HG02763 (cell line): ENCODE measurements around the gene SSR2.
"Not testable (repeated sequence)": the region's sequence is repeated elsewhere in the genome, so short reads cannot be mapped to it uniquely, and the experiment has no call there.

ENCODE experiments used
- ATAC-seq: cut with Tn5 transposase; IDR thresholded peaks from one replicate; pipeline ENCODE4 v1.9.1; 2021; ENCODE audit warnings: mild to moderate bottlenecking, moderate library complexity; ENCODE audit not compliant: unreplicated experiment

Gene SSR2

DNA sequence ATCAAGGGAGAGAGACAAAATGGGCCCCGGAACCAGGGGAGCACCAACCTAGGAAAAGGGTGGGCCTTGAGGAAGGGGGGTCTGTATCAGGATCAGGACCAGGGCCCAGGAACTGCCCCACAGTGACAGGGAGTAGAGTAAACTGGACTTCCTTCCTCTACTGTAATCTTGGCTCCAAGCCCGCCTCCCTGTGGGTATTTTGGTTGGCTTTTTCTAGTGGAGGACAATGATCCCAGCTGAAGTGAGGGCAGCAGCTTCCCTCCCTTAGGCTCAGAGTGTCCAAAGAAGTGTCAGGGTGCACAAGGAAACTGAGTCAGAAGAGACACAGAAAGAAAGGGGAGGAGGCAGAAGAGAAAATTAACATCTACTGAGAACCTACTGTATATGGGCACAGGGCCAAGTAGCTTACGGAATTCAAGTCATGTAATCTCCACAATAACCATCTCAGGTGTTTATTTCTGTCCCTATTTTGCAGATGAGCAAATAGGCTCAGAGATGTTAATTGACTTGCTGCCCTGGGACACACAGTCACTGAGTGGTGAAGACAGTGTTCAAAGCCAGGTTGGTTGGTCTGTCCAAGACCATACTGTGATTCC lies 28.0 kb upstream of the SSR2 start:
- ATAC-seq = no peak

DNA sequence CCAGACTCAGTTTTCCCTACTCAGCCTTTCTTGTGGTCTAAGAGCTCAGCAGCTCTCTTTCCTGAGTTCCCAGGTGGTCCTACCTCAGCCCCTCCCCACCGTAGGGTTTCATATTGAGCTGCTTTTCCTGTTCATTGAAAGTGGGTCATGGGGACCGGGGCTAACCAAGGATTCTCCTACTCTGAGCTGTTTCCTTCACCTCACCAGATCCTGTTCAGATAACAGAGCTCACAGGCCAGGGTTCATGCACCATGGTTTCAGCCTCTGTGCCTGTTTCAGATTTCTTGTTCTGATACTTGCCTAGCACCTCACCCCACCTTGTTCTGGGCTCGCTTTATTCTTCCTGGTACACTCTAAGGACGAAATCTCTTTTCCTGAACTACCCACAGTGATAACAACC lies 24.3 kb upstream of the SSR2 start:
- ATAC-seq = no peak

DNA sequence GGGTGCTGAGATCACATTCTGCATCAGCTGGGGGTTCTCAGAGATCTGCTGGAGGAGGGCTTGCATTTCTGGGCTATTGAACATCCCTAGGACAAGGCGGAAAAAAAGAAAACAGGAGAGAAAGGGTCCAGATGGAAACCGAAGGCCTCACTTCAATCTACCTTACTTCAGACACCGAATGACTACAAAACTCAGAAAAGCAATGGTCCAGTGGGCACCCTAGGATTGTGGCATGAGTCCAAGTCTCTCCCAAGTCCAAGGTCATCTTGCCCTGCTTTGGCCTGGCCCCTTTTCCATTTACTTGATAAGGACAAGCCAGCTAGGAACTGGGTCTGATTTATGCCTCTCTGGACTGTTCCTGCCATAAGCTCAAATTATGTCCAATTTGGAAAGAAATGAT lies 22.1 kb upstream of the SSR2 start:
- no peak for ATAC-seq

DNA sequence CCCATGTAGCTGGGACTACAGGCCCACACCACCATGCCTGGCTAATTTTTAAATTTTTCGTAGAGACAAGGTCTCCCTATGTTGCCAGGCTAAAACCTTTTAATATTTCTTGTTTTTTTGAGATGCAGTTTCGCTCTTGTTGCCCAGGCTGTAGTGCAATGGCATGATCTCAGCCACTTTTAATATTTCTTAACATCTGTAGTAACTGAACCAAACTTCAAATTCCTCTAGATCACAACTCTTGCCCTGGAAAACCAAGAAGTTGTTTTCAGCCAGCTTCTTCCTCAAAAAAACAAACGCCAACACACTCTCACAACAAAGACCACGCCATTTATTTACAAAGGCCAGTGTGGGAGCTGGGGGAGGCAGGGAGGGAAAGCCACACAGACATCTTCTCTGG lies 14.2 kb upstream of the SSR2 start:
- not testable (repeated sequence) for ATAC-seq

DNA sequence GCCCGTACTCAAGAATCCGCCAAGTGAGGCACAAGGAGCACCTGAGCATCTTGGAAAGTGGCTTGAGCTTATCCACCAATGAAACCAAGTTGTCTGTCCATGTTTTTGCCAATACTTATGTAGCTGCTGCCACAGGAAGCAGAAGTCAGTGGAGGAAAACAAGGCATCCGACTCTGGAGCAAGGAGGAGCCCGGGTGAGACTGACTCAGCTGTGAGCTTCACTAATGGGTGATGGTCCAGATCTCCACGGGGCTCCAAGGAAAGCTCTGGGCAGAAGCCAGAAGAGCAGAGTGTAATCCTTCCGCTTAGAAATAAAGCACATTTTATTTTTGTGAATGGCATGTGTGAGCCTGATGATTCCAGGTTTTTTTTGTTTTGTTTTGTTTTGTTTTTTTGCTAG lies 12.3 kb upstream of the SSR2 start:
- ATAC-seq = no peak

DNA sequence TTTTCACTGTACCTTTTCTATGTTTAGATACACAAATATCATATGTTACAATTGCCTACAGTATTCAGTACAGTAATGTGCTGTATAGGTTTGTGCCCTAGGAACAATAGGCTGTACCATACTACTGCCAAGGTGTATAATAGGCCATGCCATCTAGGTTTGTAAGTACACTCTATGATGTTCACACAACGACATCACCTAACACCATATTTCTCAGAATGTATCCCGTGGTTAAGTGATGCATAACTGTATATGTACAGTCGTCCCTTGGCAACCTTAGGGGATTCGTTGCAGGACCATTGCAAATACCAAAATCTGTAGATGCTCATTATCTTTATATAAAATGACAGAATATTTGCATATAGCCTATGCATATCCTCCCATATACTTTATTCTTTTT lies 5.8 kb upstream of the SSR2 start:
- no peak for ATAC-seq

DNA sequence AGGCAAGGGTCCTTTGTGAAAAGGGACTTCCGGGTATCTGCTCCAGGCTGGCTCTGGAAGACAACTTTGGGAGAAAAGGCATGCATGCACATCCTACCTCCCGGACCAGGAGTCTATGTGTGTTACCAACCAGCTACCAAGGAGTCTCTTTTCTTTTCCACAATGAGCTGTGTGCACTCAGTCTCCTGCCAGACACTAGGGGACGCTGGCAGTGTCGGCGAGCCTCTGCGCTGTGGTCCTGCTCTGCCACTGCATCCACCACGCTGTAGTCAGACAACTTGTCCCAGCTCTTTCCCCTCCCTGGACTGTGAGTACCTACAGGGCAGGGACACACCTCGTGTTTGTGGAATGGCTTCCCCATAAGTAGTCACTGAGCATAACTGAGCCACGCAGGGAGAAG lies 5.1 kb upstream of the SSR2 start:
- ATAC-seq = no peak

DNA sequence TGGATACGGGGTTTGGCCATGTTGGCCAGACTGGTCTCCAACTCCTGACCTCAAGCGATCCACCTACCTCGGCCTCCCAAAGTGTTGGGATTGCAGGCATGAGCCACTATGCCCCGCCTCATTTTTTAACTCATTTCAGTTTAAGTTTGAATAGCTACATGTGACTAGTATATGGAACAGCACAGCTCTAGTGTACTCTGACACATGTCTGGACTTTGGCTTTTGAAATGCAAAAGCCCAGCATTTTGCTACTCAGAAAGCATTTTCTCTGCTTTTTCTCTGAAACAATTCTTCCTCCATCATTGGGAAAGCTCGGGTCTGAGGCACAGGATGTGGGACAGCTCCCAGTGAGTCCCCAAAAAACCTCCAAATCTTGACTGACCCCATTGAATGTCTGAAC lies 4.0 kb upstream of the SSR2 start:
- ATAC-seq = no peak

DNA sequence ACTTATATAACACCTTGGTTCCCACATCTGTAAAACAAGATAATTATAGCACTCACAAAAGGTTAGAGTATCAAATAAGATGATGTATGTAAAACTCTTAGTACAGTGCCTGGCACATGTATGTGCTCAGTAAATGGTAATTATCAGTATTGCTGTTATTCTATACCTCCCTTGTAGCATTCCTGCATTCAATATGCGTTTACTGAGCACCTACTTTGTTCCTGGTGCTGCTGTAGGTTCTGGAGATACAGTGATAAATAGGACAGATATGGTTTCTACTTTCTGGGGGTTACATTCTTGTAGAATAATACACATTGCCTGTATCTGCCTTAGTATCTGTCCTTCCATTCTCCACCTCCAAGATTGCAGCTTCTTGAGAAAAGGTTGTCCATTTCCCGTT lies 1.2 kb upstream of the SSR2 start:
- ATAC-seq = no peak

DNA sequence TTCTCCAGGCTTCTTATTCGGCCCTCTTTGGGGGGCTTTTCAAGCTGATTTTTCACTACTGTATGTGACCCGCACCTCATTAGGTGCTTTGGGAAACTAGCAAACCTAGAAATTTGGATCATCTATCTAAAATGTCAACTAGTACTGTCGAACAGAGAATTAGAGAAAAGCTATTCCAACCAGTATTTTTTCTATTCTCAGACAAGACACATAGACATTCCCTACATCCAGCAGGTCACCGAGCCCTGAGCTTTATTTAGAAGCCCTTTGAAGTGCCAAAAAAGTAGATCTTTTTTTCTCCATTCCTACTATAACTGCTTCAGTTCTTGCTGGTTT lies 310 bp upstream of the SSR2 start:
- ATAC-seq = no peak

DNA sequence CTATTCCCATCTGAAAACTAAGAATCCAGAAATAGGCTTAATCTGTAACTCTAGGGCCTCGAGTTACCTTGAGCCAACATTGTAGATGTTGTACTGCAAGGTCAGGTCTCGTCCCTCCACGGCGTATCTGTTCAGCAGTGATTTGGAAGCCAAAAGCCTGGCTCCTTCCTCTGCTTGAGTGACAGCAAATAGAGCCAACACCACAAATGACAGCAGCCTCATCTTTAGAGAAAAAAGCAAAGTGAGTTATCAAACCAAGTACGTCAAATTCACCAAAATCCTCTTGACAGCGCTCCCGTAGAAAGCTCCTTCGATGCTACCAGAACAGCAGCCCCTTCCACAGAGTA lies 832 bp downstream of the SSR2 start:
- ATAC-seq = no peak

DNA sequence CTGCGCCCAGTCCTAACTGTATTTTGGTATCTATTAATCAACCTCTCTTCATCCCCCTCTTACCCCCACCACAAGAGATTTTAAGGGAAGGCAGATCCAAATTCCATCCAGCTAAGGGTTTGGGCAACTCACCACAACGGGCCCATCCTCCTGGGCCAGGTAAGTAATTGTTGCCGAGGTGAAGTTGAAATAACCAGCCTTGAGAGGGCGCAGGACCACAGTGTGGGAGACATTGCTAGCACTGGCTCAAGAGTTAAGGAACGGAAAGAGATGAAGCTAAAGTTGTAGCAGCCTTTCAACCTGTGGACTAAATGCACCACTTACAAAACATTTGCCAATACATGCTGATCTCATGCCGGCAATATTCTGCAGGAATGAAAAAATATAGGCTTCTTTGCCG lies 5.9 kb downstream of the SSR2 start:
- ATAC-seq = no peak

DNA sequence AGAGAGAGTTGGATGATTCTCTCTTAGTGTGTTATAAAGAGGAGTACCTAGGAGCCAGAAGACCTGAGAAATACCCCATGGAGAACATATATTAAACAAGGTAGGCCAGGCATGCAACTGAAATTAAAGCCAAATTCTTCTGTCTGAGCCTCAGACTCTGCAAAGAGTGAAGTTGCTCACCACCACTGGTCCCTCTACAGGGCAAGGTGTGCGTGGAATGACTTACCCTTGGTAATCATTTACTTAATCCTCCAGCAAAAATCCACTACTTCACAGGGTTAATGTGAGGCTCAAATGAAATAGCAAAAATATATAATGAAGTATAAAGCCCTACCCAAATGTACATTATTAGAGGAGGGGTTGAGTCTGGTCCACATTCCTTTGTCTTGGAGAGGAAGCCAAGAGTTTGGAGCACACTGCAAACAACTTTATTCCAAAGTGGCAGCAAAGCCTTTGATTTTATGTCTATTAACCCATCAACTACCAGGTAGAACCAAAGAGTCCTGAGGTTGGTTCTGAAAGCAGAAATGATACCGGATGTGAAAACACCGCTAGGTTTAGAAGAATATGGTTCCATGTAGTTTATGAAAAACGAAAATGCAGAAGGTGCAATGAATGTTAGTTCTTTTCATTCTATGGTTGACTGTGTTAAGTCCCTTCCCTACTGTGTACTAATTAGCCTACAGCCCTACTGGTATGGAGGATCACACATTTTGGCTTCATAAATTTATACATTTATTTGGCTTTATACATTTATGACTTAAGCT lies 8.5 kb downstream of the SSR2 start:
- peak; percentile 69 for ATAC-seq

DNA sequence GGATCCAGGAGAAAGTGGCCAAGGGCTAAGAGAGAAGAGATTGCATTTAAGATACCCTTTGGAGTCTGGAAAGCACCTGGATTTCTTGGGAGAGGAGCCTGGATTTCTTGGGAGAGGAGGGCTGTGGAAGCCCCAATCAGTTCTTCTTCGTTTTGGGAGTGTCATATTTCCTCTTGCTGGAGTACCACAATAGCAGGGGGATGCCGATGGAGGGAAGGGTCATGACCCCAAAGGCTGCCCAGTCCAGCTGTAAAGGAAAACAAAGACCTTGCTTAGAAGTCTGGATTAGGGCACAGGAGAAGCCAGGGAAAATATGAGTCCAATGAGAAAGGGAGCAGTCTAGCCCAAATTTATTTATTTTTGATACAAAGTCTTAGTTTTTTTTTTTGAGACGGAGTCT lies 11.3 kb downstream of the SSR2 start:
- ATAC-seq = no peak

DNA sequence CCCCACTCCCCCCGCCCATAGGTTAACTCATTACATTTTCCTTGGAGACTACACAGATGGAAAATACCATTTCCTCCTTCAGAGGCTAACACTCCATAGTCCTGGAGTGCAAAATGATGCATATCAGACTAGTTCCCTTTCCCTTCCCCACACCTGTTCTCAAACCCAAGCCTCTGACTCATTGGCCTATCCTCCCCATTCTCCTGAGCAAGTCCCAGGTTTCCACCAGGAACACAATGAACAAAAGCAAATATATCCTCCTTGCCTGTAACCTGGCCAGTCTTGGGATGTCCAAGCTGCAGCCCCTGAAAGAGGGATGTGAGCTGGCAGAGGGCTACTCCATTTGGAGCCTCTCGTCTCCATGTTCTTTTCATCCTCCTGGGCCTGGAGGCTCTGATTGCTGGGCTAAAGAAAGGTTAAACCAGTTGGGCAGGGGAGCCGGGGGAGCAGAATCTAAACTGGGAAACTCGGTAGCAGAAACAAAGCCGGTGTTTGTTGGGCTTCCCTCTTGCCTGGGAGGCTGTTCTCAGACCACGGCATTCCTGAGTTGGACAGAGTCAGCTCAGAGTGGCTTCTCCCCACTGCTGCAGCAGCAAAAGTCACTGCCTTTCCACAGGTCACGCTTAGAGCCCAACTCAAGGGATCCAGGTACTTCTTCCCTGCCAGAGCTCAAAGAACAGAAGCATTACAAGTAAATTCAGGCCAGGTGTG lies 13.9 kb downstream of the SSR2 start:
- no peak for ATAC-seq

DNA sequence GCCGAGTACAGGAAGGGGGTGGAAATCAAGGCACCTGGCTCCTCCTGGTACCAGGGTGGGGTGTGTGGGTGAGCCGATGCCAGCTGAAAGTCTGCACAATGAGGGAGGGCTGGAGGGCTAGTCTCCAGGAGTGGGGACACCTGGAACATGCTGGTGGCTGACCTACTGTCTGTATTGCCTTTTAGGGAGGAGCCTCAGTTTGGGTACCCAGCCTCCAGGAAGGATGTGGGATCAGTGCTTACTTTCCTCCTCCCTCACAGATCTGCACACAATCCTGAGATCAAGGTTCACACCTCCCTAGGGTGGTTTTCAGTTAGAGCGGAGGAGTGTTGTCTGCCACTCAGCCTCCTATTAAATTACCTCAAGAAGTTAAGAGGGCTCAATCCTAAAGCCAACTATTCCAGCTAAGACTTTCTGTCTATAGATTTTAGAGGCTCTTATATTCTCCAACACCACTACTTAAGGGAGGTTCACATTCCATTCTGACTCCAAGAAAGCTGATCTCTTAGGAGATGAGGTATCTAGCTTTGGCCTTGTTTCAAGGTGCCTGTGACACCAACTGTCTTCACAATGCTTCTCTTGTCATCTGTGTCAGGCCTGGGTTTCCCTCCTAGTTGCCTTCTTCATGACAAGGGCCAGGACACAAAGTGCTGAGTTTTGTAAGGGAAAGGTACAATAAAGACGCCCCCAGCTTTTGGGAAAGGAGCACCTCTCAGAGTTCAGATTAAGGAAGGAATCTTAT lies 15.7 kb downstream of the SSR2 start:
- ATAC-seq = no peak

DNA sequence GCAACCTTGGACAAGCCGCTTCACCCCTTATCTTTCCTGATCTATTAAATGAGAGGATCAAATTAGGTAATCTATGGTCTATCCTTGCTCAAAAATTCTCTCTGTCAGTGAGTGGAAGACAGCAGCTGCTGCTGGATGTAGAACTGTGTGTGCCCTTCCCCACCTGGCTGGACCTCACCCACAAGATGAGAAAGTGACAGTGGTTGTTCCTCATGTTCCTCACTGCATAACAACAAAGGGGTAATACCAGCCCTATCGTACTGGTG lies 16.9 kb downstream of the SSR2 start:
- ATAC-seq = no peak

DNA sequence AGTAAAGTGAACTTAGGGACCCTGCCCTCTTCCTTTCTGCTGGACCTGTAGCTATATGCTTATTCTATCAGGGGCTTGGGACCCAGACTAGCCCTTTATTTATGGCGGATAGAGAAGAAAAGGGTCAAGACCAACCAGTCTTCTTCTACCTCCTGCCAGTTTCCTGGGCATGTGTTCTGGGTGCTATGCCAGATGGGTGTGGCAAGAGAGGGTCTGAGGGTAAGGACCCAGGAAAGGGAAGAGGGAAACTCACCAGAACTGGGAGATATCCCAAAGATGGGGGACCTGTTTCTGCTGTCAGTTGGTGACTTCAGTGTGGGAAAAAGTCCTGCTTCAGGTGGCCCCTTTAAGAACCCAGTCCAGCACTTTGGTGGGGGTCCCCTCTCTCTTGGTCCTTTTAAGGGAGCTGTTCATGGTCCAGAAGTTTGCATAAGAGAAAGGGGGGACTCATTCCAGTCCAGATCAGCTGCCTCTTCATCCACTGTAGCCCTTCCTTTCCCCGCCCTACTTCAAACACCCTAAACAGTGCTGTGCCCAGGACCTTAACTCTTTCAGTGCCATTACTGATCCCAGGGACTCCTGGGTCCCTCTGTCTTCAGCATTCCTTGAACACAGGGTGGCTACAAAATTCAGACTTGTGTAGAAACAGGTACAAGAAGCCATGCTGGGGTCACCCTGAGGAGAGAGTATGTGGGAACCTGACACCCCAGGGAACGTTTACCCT lies 18.4 kb downstream of the SSR2 start:
- no peak for ATAC-seq

DNA sequence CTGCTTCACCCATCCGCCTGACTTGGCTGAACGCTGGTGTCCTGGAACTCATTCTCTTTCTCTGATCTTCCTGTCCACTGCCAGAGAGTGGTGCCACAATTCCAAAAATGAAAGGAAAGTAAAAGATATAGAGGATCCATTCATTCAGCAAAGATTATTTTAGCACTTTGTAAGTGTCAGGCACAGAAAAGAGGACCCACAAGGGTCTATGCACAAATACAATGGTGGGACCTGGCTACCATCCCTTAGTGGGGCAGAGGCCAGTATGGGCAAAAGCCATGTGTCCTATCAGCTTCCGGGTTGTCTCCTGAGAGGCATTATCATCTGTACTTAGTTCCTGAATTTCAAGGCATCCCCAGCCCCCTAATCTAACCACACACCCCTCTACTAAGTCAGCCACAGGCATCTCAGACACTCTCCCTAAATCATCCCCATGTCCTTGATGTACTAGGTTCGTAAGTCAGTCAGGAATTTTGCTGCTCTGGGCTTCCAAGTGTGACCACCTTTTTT lies 19.0 kb downstream of the SSR2 start:
- no peak for ATAC-seq

DNA sequence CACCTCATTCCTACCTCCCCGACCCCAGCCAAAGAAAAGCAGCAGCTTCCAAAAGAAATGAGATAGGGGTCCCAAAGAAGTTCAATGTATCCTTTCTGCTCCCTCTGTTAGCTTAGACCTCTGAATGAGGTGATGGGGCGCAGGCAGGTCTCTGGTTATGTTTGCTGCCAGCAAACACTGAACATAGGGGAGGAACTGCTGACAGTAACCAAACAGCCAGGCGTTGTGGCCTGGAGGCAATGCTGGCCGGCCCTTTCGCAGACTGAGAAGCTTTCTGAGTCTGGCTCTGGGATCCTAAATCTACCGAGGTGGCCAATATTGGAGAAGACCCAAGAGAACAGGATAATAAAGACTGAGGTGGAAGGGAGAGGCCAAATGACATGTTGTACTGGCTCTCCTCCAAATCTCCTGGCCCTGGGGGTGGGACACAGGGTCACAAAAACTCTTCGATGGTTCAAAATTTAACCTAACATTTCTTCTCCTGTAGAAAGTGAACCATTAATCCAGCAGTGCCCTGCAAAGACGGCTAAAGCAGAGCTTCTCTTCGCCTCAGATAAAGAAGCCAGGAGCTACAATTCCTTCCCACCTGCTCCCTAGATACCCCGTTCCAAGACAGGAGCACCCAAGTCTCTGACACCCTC lies 19.6 kb downstream of the SSR2 start:
- no peak for ATAC-seq

DNA sequence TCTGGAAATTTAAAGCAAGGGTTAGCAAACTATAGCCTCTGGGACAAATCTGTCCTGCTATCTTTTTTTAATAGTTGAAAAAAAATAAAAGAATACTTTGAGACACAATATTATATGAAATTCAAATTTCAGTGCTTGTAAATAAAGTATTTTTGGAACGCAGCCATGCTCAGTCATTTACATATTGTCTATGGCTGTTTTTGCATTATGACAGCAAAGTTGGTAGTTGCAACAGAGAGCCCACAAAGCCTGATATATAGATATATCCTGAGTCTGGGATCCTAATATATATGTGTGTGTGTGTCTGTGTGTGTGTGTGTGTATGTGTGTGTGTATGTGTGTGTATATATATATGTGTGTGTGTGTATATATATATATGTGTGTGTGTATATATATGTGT lies 20.8 kb downstream of the SSR2 start:
- ATAC-seq = no peak
